HEK293 (cell line): ENCODE data around the gene ST8SIA4.

Experiments used
- CTCF ChIA-PET: fragments of 350-600 bp; formaldehyde crosslinking; extraction: SDS; loops from one replicate; lab custom pipeline; 2021; ENCODE audit warnings: antibody characterized with exemption; lab: Yijun Ruan, JAX
- POLR2A ChIA-PET: fragments of 300-600 bp; formaldehyde crosslinking; extraction: SDS; loops from one replicate; lab custom pipeline; 2020; ENCODE audit warnings: antibody characterized with exemption, inconsistent platforms; lab: Yijun Ruan, JAX
- H3K27ac ChIP-seq: fragments of 200-500 bp; sonication (Bioruptor generic); 2 replicates; pipeline ENCODE4 v1.5.1; 2014; ENCODE audit warnings: low read depth, low read length, control low read depth, inconsistent platforms; ENCODE audit errors: extremely low read depth
- H3K36me3 ChIP-seq, 2 experiments: fragments of 200-500 bp in 1 of 2; sonication (Bioruptor generic) in 1 of 2; 1 replicate in 1 of 2; 2 replicates in 1 of 2; pipeline ENCODE4 v1.5.1; 2014 to 2017; ENCODE audit warnings: inconsistent platforms in 2 of 2, low read length in 2 of 2; ENCODE audit not compliant: control insufficient read depth in 2 of 2, insufficient read depth in 1 of 2
- H3K4me1 ChIP-seq: fragments of 200-500 bp; sonication (Bioruptor generic); 2 replicates; pipeline ENCODE4 v1.5.1; 2014; ENCODE audit warnings: mild to moderate bottlenecking, low read length, inconsistent platforms; ENCODE audit not compliant: control insufficient read depth, insufficient read depth
- H3K4me3 ChIP-seq: 2 replicates; pipeline ENCODE4 v1.5.1; 2011; ENCODE audit warnings: low read depth, mild to moderate bottlenecking, control low read depth, low read length, moderate library complexity
- H3K9me3 ChIP-seq: fragments of 200-500 bp; sonication (Bioruptor generic); 2 replicates; pipeline ENCODE4 v1.5.1; 2014; ENCODE audit warnings: low read depth, low read length, inconsistent platforms; ENCODE audit not compliant: control insufficient read depth, insufficient read depth
- HOXA7 ChIP-seq: sonication (generic); formaldehyde crosslinking; IDR thresholded peaks from 2 replicates; pipeline ENCODE4 v1.8.1; 2022; ENCODE audit warnings: missing genetic modification reagents, borderline replicate concordance
- KLF1 ChIP-seq: fragments of 450-650 bp; formaldehyde crosslinking; IDR thresholded peaks from 2 replicates; pipeline ENCODE4 v1.5.1; 2016; ENCODE audit warnings: missing biosample characterization, missing genetic modification characterization
- SALL2 ChIP-seq: fragments of 450-650 bp; formaldehyde crosslinking; IDR thresholded peaks from 2 replicates; pipeline ENCODE4 v1.5.0; 2017; ENCODE audit warnings: missing biosample characterization, mild to moderate bottlenecking, missing genetic modification characterization, borderline replicate concordance
- ZFHX2 ChIP-seq: fragments of 450-650 bp; formaldehyde crosslinking; conservative IDR thresholded peaks from 2 replicates; pipeline ENCODE4 v1.5.1; 2016; ENCODE audit warnings: missing biosample characterization, missing genetic modification characterization
- ZNF10 ChIP-seq: fragments of 450-650 bp; formaldehyde crosslinking; IDR thresholded peaks from 2 replicates; pipeline ENCODE4 v1.5.1; 2017; ENCODE audit warnings: missing biosample characterization, missing genetic modification characterization
- ZNF169 ChIP-seq: fragments of 450-650 bp; formaldehyde crosslinking; IDR thresholded peaks from 2 replicates; pipeline ENCODE4 v1.5.1; 2016; ENCODE audit warnings: missing biosample characterization, missing genetic modification characterization
- ZNF223 ChIP-seq: fragments of 450-650 bp; formaldehyde crosslinking; IDR thresholded peaks from 2 replicates; pipeline ENCODE4 v1.5.1; 2016; ENCODE audit warnings: missing biosample characterization, missing genetic modification characterization
- ZNF239 ChIP-seq: fragments of 450-650 bp; formaldehyde crosslinking; IDR thresholded peaks from 2 replicates; pipeline ENCODE4 v1.5.1; 2016; ENCODE audit warnings: missing biosample characterization, missing genetic modification characterization
- ZNF248 ChIP-seq: fragments of 450-650 bp; formaldehyde crosslinking; IDR thresholded peaks from 2 replicates; pipeline ENCODE4 v1.5.1; 2017; ENCODE audit warnings: missing biosample characterization, missing genetic modification characterization
- ZNF398 ChIP-seq: fragments of 450-650 bp; formaldehyde crosslinking; IDR thresholded peaks from 2 replicates; pipeline ENCODE4 v1.5.1; 2017; ENCODE audit warnings: missing biosample characterization, missing genetic modification characterization
- ZNF404 ChIP-seq: fragments of 450-650 bp; formaldehyde crosslinking; IDR thresholded peaks from 2 replicates; pipeline ENCODE4 v1.5.1; 2017; ENCODE audit warnings: missing biosample characterization, missing genetic modification characterization
- ZNF518A ChIP-seq: fragments of 450-650 bp; formaldehyde crosslinking; conservative IDR thresholded peaks from 2 replicates; pipeline ENCODE4 v1.5.1; 2016; ENCODE audit warnings: low read depth, missing biosample characterization, missing genetic modification characterization
- ZNF521 ChIP-seq: fragments of 450-650 bp; formaldehyde crosslinking; IDR thresholded peaks from 2 replicates; pipeline ENCODE4 v1.5.1; 2017; ENCODE audit warnings: missing biosample characterization, mild to moderate bottlenecking, missing genetic modification characterization
- ZNF544 ChIP-seq: fragments of 450-650 bp; formaldehyde crosslinking; IDR thresholded peaks from 2 replicates; pipeline ENCODE4 v1.5.0; 2017; ENCODE audit warnings: missing biosample characterization, missing genetic modification characterization
- ZNF561 ChIP-seq: fragments of 450-650 bp; IDR thresholded peaks from 2 replicates; pipeline ENCODE4 v1.5.1; 2018; ENCODE audit warnings: missing biosample characterization, missing genetic modification characterization, borderline replicate concordance
- ZNF585B ChIP-seq: fragments of 450-650 bp; formaldehyde crosslinking; IDR thresholded peaks from 2 replicates; pipeline ENCODE4 v1.5.1; 2016; ENCODE audit warnings: missing biosample characterization, missing genetic modification characterization
- ZNF610 ChIP-seq: fragments of 450-650 bp; formaldehyde crosslinking; IDR thresholded peaks from 2 replicates; pipeline ENCODE4 v1.5.1; 2016; ENCODE audit warnings: missing biosample characterization, missing genetic modification characterization, borderline replicate concordance
- ZNF658 ChIP-seq: fragments of 450-650 bp; formaldehyde crosslinking; IDR thresholded peaks from 2 replicates; pipeline ENCODE4; 2016; ENCODE audit warnings: missing biosample characterization, missing genetic modification characterization
- ZNF701 ChIP-seq: fragments of 450-650 bp; formaldehyde crosslinking; IDR thresholded peaks from 2 replicates; pipeline ENCODE4 v1.5.1; 2016; ENCODE audit warnings: missing biosample characterization, missing genetic modification characterization
- ZNF707 ChIP-seq: fragments of 450-650 bp; formaldehyde crosslinking; IDR thresholded peaks from 2 replicates; pipeline ENCODE4 v1.5.1; 2016; ENCODE audit warnings: missing biosample characterization, missing genetic modification characterization
- ZSCAN4 ChIP-seq: fragments of 450-650 bp; formaldehyde crosslinking; IDR thresholded peaks from 2 replicates; pipeline ENCODE4 v1.5.1; 2017; ENCODE audit warnings: missing biosample characterization, missing genetic modification characterization

Gene ST8SIA4

GRCh38 chr5:100860407-100860806, 42.7 kb downstream of the ST8SIA4 start:
- H3K4me1 ChIP-seq = no peaks in the 10 kb centered on the region
- no peak overlapping the region for H3K27ac ChIP-seq
- no peaks in the 10 kb centered on the region for H3K9me3 ChIP-seq
- CTCF ChIA-PET = interaction anchor here (1.0 kb wide), 1 partner anchor 63 kb away, joined by 3 read pairs; no protein-coding TSS in a partner anchor
- H3K36me3 ChIP-seq = no peaks in the 10 kb centered on the region
- POLR2A ChIA-PET = interaction anchor here (0.5 kb wide), 1 partner anchor 8 kb away, joined by 3 read pairs; no protein-coding TSS in a partner anchor
- H3K4me3 ChIP-seq = no peak overlapping the region
- TF ChIP-seq ZNF707 (tag by site-specific recombination) (no peak), ZSCAN4 (tag by site-specific recombination) (no peak), ZNF521 (tag by site-specific recombination) (no peak), ZNF518A (tag by site-specific recombination) (no peak), ZNF544 (tag by site-specific recombination) (no peak)

DNA sequence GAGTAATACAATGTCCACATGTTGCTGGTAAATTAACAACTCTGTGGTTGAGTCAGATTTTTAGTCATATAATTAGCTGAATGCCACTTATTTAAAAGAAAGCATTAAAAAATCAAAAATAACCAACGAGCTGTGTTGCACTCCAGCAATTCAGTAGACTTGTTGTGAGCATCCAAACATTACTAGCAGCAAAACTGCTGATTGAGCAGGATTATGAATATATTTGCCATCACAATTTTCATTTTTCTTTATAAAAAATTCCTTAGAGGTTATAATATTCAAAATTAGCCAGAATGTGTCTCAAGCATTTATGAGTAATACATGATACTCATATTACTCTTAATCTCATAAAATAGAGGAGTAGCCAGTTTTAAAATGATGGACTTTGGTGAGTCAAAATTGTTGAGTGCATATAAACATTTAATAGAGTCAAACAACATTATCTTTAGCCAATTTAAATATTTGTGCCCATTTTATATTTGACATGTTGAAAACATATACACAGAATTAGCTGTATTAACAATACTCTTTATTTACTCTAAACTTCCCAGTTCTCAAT, 44.0 kb downstream of the ST8SIA4 start:
- no peaks in the 10 kb centered on the region for H3K4me1 ChIP-seq
- CTCF ChIA-PET = interaction anchor here (0.7 kb wide), 1 partner anchor 819 kb away, joined by 6 read pairs; no protein-coding TSS in a partner anchor
- H3K36me3 ChIP-seq = no peaks in the 10 kb centered on the region
- H3K4me3 ChIP-seq = no peak overlapping the region
- no peaks in the 10 kb centered on the region for H3K9me3 ChIP-seq
- TF ChIP-seq ZNF701 (tag by site-specific recombination) = no peak
- TF ChIP-seq HOXA7 (CRISPR knock-in tag) = no peak
- no peak for TF ChIP-seq ZNF10 (tag by site-specific recombination)
- TF ChIP-seq KLF1 = no peak
- no peak for TF ChIP-seq ZNF398 (tag by site-specific recombination)
- no peak for TF ChIP-seq ZNF610 (tag by site-specific recombination)
- TF ChIP-seq ZNF585B = no peak
- no peak for TF ChIP-seq ZNF561 (tag by site-specific recombination)
- TF ChIP-seq, all 188 proteins: peak for 0
- POLR2A ChIA-PET = no interaction called here
- no peak overlapping the region for H3K27ac ChIP-seq

GRCh38 chr5:100856462-100856861, 46.6 kb downstream of the ST8SIA4 start:
- ChIA-PET CTCF (no interaction called here), POLR2A (no interaction called here)
- Histone ChIP-seq H3K4me1 (no peaks in the 10 kb centered on the region), H3K27ac (no peak overlapping the region), H3K36me3 (no peaks in the 10 kb centered on the region), H3K9me3 (no peaks in the 10 kb centered on the region), H3K4me3 (no peak overlapping the region)
- TF ChIP-seq ZSCAN4 (tag by site-specific recombination) (no peak), ZNF610 (tag by site-specific recombination) (no peak), ZFHX2 (tag by site-specific recombination) (no peak), ZNF239 (tag by site-specific recombination) (no peak), ZNF585B (no peak), ZNF701 (tag by site-specific recombination) (no peak), ZNF248 (no peak), ZNF223 (tag by site-specific recombination) (no peak), ZNF404 (tag by site-specific recombination) (no peak), SALL2 (no peak), ZNF658 (tag by site-specific recombination) (no peak), ZNF169 (tag by site-specific recombination) (no peak)
